ENCODE data around the gene SHISA7. TPM values are rescaled to one million over a fixed set of nuclear protein-coding genes. Genes with fewer than 3 reads are reported as not detected.

SHISA7 gene
- total and polyA plus RNA-seq, 8 donors = not detected

DNA sequence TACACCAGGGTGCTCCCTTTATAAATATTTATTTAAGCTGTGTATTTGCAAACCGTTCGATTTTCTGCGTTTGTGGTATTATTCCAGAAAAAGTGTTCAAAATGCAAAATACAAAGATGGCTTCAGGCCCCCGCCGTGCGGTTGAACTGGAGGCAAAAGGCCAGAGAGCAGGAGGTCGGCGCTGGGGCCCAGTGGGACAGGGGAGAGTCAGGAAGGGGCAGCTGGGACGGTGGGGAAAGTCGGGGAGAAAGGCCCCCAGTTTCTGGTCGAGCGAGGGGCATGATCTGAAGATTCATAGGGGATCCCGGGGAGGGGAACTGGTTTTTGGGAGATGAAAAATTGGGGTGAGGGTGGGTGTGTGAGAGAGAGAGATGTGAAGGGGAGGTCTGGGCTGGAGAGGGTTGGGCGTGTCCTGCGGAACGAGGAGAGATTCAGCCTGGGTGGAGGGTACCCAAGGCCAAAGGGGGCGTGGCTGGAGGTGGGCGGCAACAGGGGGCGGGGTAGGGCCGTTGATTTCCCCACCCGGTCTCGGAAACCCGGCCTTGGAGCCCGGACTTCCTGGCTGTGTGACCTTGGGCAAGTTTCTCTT is 17.7 kb upstream of the SHISA7 start:
- Histone ChIP-seq H3K9me3 (no peaks in the 10 kb centered on the region), H3K36me3 (peaks cover 0 to 14% (median 10%) of the 10 kb centered on the region in 4 donors), H3K27me3 (no peaks in the 10 kb centered on the region), H3K4me3 (peak overlapping the region; percentile 76 to 85 (median 82)), H3K27ac (peak overlapping the region; percentile 91 to 96 (median 94)), H3K4me1 (peaks cover 17 to 31% (median 28%) of the 10 kb centered on the region in 4 donors)
- DNase-seq = peak; percentile 78 to 95
- 5 to 14% (median 9%) methylated on average over 20 to 24 of the region's 24 CpGs for WGBS, 5 donors
- TF ChIP-seq, protein P1, sequence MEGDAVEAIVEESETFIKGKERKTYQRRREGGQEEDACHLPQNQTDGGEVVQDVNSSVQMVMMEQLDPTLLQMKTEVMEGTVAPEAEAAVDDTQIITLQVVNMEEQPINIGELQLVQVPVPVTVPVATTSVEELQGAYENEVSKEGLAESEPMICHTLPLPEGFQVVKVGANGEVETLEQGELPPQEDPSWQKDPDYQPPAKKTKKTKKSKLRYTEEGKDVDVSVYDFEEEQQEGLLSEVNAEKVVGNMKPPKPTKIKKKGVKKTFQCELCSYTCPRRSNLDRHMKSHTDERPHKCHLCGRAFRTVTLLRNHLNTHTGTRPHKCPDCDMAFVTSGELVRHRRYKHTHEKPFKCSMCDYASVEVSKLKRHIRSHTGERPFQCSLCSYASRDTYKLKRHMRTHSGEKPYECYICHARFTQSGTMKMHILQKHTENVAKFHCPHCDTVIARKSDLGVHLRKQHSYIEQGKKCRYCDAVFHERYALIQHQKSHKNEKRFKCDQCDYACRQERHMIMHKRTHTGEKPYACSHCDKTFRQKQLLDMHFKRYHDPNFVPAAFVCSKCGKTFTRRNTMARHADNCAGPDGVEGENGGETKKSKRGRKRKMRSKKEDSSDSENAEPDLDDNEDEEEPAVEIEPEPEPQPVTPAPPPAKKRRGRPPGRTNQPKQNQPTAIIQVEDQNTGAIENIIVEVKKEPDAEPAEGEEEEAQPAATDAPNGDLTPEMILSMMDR (IDR thresholded peaks at IDR 0.05) = no peak
- TF ChIP-seq POLR2A (IDR thresholded peaks at IDR 0.05) (no peak), POLR2AphosphoS5 (IDR thresholded peaks at IDR 0.05) (no peak), EP300 (IDR thresholded peaks at IDR 0.05) (no peak)
- intact Hi-C loops (cut with DNase I; ENCODE audit: low total_unique reads) = no loop called here

GRCh38 chr19:55459950-55460657 is 17.0 kb upstream of the SHISA7 start:
- no peak for TF ChIP-seq EP300 (IDR thresholded peaks at IDR 0.05)
- TF ChIP-seq POLR2AphosphoS5 (IDR thresholded peaks at IDR 0.05) = no peak
- no peak for TF ChIP-seq POLR2A (IDR thresholded peaks at IDR 0.05)
- TF ChIP-seq, protein P1 (IDR thresholded peaks at IDR 0.05) = no peak
- Histone ChIP-seq H3K4me1 (peaks cover 17 to 31% (median 28%) of the 10 kb centered on the region in 4 donors), H3K27ac (peak overlapping the region; percentile 91 to 96 (median 94)), H3K4me3 (peak overlapping the region; percentile 76 to 85 (median 82)), H3K36me3 (peaks cover 0 to 20% (median 17%) of the 10 kb centered on the region in 4 donors), H3K9me3 (no peaks in the 10 kb centered on the region), H3K27me3 (no peaks in the 10 kb centered on the region)
- DNase-seq = peak in 1 of 2 donors; percentile 66
- WGBS, 5 donors = 17 to 25% (median 22%) methylated on average over 16 of the region's 16 CpGs
- intact Hi-C loops (cut with DNase I; ENCODE audit: low total_unique reads) = no loop called here

- peak overlapping the region in 2 of 4 donors; percentile 76 to 83 for H3K4me3 ChIP-seq
- H3K27ac ChIP-seq = peak overlapping the region in 4 of 5 donors; percentile 91 to 96 (median 94)
- H3K36me3 ChIP-seq = peaks cover 0 to 26% (median 21%) of the 10 kb centered on the region in 4 donors
- H3K9me3 ChIP-seq = no peaks in the 10 kb centered on the region
- no peaks in the 10 kb centered on the region for H3K27me3 ChIP-seq
- DNase-seq = no peak
- 60 to 74% (median 65%) methylated on average over 6 to 8 of the region's 8 CpGs for WGBS, 5 donors
- intact Hi-C loops (cut with DNase I; ENCODE audit: low total_unique reads) = no loop called here
- TF ChIP-seq EP300 (IDR thresholded peaks at IDR 0.05) (no peak), POLR2AphosphoS5 (IDR thresholded peaks at IDR 0.05) (no peak), POLR2A (IDR thresholded peaks at IDR 0.05) (no peak)
- TF ChIP-seq, protein P1 (IDR thresholded peaks at IDR 0.05) = no peak
- peaks cover 17 to 31% (median 28%) of the 10 kb centered on the region in 4 donors for H3K4me1 ChIP-seq
These were observed 16.4 kb upstream of the SHISA7 start for GRCh38 chr19:55459551-55459949.

DNA sequence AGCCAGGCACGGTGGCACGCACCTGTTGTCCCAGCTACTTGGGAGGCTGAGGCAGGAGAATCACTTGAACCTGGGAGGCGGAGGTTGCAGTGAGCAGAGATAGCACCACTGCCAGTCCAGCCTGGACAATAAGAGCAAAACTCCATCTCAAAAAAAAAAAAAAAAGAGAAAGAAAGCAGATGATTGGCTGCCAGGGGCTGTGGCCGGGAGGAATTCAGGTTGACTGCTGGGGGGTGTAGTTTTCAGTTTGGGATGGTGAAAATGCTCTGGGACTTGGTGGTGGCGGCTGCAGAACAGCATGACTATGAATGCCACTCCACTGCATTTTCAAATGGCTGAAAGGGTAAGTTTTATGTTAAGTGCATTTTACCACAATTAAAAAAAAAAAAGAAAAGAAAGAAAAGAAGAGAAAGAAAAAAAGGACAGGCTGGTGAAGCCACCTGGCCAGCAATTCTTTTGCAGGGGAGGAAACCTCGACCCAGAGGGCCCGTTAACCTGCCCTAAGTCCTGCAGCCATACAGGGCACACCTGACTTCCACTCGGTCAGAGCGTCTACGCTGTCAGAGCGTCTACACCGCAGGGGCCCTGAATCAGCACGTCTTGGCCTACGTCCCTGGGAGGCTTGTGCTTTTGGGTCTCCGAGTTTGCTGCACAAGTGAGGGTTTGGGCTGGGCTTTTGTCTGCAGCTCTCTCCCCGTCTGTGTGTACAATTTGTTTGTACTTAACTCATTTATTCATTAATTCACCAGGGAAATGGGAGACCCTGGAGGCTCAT is 14.8 kb upstream of the SHISA7 start:
- intact Hi-C loops (cut with DNase I; ENCODE audit: low total_unique reads) = no loop called here
- Histone ChIP-seq H3K9me3 (no peaks in the 10 kb centered on the region), H3K4me3 (no peak overlapping the region), H3K36me3 (peaks cover 0 to 34% (median 25%) of the 10 kb centered on the region in 4 donors), H3K4me1 (peaks cover 20 to 35% (median 31%) of the 10 kb centered on the region in 4 donors), H3K27me3 (peaks cover 0 to 5% (median 4%) of the 10 kb centered on the region in 3 donors), H3K27ac (no peak overlapping the region)
- TF ChIP-seq POLR2A (IDR thresholded peaks at IDR 0.05) (no peak), POLR2AphosphoS5 (IDR thresholded peaks at IDR 0.05) (no peak), EP300 (IDR thresholded peaks at IDR 0.05) (no peak)
- TF ChIP-seq, protein P1 (IDR thresholded peaks at IDR 0.05) = no peak
- DNase-seq = no peak
- 79 to 87% (median 85%) methylated on average over 15 to 16 of the region's 16 CpGs for WGBS, 5 donors
